GM18909 (cell line): ENCODE measurements around the gene MPZL2.
"Not testable (repeated sequence)": the region's sequence is repeated elsewhere in the genome, so short reads cannot be mapped to it uniquely, and the experiment has no call there.

Experiments used
- ATAC-seq: cut with Tn5 transposase; IDR thresholded peaks from one replicate; pipeline ENCODE4 v1.9.1; 2021; ENCODE audit warnings: mild to moderate bottlenecking; ENCODE audit not compliant: unreplicated experiment, poor library complexity

MPZL2 gene

DNA sequence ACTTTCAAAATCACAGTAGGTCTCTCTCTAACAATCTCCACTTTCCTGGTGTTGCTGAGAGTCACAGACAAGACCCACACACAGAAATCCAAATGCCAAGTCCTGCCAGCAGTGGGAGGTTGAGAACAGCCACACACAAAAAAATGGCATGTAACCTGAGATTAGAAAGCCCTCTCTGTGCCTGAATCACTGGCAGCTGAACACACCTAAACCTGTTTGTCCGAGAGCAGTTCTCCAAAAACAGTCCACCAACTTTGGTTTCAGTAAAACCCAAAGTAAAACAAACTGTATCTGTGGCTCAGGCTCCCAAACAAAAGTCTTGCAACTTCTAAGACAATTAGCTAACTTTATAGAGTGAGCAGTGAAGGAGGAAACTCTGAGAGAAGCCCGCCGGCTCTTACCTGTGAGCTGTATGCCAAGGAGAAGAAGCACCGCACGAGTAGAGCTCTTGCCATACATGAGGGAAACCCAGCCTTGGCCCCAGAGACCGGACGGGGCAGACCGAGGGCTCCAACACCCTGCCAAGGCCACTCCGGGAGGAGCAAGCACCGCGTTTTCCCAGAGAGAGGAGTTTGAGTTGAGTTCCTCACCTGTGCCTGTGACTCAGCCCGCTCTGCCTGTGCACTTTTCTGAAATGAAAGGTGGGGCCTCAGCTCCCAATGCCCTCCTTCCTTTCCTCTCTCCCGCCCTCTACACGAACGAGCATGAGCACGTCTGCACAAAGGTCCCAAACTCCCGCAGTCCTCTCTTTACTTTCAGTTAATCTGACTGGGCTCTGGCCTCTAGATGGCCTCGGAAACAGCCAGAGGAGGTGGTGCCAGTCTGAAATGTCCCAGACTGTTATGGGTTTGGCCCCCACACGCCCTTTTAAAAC, at the start of gene MPZL2:
TSS of gene MPZL2 (minus strand) at position 603 of the 874 bp plus-strand sequence. CDS start at position 459, 144 bp downstream.
- ATAC-seq: no peak

DNA sequence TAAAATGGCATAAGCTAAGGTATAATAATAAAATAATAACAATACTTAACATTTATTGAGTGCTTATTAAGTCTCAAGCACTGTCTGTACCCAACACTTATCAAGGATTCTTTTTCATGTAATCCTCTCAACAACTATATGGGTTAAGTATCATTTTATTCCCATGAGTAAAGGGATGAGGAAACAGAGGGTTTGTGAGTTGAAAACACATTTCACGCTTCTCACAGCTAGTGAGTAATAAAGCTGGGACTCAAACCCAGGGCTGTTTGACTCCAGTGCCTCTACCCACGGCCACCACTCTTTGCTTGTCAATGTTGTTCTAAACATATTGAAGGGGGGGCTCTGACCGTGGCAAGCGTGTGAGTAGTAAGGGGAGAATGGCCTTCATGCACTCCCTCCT, 49.1 kb upstream of the MPZL2 start:
- no peak for ATAC-seq

DNA sequence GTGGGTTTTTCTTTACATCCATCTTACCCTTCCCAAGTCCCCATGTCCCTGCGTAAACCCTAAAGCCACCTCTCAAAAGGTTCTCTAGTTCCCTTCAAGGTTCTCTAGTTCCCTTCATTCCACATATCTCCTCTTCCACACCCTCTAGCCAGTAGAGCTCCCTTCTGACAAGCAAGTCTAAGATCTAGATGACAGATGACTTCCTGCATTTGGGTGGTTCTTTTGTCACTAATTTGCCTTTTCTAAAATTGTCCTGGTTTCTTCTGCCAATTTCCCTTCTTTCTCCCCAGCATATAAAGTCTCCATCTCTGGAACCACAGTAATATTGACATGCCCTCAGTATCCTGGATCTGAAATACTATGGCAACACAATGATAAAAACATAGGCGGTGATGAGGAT, 48.2 kb upstream of the MPZL2 start:
- no peak for ATAC-seq

DNA sequence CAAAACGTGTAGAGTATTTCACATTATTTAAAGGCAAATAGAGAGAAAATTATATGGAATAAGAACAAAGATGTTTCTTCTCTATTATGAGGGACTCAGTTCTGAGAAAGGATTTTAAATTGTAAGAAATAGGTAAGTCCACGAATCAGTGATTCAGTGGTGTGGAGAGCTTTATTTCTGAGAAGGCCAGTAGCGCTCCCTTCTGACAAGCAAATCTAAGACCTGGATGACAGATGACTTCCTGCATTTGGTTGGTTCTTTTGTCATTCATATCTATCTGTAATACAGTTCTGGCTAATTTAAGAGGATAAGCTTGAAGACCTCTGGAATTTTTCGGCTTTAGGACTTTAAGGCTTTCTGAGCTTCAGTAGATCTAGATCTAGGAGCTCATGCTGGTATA, 47.4 kb upstream of the MPZL2 start:
- no peak for ATAC-seq

DNA sequence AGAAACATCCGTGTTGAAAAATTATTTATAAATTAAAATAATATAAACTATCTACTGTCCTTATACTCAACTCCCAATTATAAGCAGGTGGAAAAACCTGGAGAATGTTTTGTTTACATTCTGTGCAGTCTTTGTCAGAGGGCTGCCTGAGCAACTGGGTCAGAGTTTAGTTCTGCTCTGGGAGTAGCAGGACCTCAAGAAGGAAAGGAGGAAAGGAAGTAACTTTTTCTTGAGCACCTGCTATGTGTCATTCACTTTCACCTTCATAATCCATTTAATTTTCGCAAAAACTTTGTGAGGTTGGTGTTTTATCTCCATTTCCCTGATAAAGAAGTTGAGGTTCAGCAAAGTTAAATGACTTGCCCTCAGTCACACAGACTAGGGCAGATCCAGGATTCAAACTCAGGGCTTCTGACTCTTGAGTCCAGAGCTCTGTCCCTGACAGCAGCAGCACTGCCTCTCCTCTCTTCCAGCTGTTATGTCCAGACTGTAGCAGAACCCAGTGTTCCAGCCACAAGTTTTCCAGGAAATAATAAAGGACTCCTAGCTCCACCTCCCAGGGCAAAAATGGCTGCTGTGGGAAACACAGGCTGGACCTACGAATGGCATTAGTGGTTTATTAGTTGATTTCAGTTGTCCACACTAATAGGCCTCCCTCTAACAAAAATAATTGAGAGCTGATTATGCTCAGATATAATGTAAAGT, 46.8 kb upstream of the MPZL2 start:
- no peak for ATAC-seq

DNA sequence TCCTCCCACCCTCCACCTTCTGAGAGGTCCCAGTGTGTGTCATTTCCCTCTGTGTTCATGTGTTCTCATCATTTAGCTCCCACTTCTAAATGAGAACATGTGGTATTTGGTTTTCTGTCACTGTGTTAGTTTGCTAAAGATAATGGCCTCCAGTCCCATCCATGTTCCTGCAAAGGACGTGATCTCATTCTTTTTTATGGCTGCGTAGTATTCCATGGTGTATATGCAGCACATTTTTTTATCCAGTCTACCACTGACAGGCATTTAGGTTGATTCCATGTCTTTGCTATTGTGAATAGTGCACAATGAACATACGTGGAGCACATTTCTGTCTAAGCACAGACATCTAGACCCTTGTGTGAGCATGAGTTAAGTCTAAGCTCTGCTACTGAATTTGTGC, 46.2 kb upstream of the MPZL2 start:
- no peak for ATAC-seq

DNA sequence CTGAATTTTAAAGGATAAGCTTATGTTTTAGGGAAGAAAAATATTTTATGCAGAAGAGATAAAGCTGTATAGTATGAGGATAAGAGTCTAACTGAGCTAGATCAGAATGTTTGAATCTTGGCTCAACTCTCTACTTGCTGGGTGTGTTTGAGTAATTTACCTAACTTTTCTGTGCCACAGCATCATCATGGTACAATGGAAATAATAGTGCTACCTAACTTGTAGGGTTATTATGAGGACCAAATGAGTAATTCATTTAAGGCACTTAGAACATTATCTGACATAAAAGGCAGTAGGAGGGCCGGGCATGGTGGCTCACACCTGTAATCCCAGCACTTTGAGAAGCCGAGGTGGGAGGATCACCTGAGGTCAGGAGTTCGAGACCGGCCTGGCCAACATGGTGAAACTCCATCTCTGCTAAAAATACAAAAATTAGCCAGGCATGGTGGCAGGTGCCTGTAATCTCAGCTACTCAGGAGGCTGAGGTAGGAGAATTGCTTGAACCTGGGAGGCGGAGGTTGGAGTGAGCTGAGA, 45.0 kb upstream of the MPZL2 start:
- not testable (repeated sequence) for ATAC-seq

DNA sequence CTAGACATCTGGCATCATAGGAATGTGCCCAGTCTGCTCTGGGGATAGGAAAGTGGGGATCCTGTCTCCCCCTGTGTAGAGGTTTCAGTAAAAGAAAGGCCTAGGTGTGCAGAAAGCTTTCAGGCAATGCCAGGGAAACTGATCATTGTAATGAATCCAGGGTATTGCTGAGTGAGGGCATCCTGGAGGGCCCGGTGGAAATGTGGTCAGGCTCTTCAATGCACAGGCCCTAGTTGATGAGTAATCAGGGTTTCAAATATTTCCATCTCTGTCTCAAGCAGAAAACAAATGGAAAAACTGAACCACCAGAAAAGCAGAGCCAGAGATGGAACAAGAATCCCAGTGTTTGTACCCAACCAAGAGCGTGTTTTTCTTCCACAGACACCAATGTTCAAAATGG, 42.5 kb upstream of the MPZL2 start:
- ATAC-seq: no peak

DNA sequence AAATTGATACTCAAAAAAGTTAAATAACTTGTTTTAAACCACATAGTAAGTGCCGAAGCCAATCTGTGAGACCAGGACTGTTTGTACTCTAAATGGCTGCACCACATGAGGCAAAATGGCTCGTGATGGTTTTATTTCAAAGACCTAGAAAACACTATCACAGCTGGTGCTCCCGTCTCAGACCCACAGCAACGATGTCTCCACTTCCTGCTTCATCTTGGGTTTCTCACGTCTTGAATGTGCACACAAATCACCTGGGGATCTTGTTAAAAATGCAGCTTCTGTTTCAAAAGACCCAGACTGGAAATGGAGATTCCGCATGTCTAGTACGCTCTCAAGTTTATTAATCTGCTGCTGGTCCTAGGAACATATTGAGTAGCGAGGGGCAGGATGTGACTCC, 41.6 kb upstream of the MPZL2 start:
- ATAC-seq: no peak

DNA sequence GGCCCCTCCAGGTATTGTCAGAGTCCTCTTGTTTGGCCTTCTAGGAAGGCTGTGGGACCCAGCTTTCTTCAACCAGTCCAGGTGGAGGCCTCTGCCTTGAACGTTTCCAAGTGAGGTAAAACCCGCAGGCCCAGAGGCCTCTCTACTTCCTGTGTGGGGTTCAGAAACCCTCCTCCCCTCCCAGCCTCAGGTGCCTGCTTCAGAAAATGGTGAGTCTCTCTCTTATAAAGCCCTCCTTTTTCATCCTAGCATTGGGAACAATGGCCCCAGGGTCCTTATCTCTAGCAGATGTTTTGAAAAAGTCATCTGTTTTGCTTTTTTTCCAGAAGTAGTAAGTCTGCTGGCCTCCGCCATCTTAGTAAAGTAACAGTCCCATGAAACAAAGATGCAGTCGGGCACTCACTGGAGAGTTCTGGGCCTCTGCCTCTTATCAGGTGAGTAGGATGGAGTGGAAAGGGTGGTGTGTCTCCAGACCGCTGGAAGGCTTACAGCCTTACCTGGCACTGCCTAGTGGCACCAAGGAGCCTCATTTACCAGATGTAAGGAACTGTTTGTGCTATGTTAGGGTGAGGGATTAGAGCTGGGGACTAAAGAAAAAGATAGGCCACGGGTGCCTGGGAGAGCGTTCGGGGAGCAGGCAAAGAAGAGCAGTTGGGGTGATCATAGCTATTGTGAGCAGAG, 40.6 kb upstream of the MPZL2 start, which contains the start of gene CD3E:
TSS of gene CD3E (plus strand) at position 163 of the 681 bp plus-strand sequence. CDS start at position 386, 223 bp downstream.
- no peak for ATAC-seq

DNA sequence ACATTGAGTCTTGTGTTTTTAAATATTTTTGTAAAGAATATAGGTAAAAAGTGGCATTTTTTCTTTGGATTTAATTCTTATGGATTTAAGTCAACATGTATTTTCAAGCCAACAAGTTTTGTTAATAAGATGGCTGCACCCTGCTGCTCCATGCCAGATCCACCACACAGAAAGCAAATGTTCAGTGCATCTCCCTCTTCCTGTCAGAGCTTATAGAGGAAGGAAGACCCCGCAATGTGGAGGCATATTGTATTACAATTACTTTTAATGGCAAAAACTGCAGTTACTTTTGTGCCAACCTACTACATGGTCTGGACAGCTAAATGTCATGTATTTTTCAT, 40.1 kb upstream of the MPZL2 start:
- ATAC-seq: no peak

DNA sequence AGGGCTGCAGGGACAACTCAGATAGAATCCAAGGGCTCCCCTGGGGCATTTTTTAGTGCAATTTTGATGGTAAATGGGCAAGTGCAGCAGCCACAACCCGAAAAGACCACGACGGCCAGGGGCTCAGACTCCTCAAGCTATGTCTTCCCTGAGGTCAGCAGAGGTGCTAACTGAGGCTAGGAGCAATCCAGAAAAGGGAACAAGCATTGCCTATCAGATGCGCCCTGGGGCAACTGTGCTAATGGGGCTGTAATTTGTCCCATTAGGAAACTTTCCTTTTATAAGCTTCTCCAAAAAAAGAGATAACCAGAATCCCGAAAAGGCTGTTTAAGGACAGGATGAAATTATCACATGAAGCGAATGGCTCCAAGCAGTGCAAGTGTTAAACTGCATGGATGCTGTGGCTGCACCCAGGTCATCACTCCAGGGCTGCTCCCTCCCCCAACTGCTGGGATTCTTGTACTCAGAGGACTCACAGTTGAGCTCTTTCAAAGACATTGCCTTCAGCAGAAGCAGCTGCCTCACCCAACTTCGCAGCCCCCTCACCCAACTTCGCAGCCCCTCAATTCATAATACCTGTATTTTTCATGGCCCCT, 37.6 kb upstream of the MPZL2 start:
- ATAC-seq: no peak

DNA sequence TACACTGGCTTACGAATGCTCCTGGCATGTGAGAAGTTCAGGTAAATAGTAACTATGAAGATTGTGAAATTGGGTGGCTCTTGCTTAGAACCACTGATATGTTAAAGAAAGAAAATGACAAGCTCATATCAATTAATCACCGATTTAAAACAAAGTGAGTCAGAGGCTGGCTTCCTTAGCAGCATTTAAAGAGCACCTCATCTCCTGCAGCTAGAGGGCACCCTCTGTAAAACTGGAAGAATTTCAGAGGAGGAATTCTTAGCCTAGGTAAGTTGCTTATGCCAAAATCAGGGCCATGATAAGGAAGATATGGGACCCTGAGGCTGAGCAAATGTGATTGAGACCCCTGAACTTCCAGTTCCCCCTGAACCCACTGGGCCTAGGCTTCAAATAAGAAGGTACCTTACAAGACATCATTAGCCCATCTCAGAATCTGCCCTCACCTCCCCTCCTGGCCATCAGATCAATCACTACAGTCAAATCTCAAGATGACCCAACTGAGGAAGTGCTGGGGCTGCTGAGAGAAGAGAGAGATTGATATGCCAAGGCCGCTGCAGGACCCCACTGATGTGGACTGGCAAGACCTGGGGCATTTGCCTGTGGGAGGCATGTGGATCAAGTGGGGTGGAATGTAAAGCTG, 31.8 kb upstream of the MPZL2 start:
- ATAC-seq: no peak

DNA sequence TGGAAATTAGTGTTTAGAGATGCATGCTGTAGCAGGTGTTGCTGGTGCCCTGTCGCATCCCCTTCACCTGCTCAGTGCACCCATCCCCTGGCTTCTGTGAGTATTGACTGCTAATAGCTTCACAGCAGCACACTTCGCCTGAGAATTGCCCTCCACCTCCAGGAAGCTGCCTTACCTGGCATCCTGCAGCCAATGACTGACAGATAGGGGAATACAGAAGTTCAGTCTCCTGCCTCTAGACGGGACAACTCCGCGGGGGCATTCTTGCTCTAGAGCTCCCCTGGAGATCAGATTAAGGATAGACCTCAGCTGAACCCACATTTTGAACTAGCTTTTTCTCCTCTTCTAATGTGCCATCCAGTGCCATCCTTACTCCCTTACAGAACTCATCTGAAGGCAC, 31.1 kb upstream of the MPZL2 start:
- no peak for ATAC-seq

DNA sequence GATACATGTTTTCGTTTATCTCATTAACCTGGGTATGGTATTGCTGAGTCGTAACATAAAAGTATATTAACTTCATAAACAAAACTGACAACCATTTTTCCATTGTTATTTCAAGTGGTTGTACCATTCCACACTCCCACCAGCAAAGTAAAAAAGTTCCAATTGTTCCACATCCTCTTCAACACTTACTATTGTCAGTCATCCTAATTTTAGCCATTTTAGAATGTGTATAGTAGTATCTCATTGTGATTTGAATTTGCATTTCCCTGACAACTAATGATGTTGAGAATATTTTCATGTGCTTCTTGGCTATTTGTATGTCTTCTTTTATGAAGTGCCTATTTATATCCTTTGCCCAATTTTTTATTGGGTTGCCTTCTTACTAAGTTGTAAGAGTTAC, 30.0 kb upstream of the MPZL2 start:
- ATAC-seq: no peak

DNA sequence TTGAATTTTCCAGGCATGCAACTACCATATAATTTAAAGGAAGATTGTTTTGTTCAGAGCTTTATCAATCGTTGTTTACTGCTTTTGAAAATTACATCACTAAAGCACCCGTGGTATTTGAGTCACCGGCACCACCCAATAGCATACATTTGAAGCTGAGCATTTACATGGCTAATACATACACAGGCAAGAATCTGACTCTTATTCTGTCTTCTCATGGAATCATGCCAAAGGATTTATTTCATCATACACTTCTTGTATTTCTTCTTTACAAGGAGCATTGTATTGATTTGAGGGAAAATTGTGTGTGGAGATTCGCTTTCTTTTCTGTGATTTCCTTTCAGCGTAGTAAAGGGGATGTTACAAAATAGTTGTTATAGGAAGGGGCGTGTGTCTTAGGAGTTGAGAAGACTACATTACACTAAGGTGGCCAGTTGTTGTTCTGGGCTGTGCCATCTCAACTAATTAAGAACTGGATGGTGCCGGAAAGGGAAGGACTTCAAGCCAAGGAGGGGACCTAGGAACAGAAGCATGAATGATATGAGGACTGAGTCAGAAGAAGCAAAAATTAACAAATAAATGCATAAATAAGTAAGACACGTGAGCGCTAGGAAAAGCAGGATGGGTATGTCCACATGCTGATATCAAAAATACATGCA, 27.5 kb upstream of the MPZL2 start:
- ATAC-seq: no peak

DNA sequence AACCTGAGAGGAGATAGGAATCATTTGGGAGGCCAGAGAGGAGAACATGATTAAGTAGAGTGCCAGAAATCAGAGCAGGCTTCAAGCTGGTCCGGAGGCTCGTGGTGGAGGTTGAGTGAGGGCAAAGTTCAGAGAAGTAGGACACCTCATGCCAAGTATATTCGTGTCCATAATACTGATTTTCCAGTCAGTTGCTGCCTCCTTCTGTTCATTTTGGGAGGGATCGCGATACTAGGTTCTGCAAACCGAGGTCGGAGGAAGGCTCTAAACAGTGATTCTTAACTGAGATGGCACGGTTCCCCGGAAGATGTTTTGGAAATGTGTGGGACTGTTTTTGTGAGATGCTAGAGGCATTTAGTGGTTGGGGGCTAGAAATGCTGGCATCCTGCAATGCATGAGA, 26.8 kb upstream of the MPZL2 start:
- no peak for ATAC-seq

DNA sequence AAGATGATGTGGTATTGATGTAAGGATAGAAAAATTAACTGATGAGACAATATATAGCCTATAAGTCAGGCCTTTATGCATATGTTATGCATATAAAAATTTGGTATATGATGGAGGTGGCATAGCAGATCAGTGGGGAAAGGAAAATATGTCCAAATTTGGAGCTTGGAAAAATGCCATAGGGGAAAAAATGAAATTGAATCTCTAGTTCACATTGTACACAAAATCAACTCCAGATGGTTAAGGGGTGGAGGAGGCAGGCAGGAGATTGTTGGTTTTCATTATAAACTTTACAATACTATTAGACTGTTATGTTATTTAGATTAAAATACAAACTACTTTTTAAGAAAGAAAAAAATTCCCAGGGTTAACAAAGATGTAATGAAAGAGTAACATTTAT, 25.3 kb upstream of the MPZL2 start:
- ATAC-seq: no peak

DNA sequence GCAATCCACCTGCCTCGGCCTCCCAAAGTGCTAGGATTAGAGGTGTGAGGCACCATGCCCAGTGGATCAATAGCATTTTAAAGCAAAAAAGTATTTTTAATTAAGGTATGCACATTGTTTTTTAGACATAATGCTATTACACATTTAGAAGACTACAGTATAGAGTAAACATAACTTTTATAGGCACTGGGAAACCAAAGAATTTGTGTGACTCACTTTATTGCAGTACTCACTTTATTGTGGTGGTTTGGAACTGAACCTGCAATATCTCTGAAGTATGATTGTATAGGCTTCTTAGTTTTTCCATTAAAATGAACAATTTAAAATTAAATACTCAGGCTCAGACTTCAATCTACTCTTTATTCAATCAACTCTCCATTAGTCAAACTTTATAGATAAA, 22.9 kb upstream of the MPZL2 start:
- ATAC-seq: no peak

DNA sequence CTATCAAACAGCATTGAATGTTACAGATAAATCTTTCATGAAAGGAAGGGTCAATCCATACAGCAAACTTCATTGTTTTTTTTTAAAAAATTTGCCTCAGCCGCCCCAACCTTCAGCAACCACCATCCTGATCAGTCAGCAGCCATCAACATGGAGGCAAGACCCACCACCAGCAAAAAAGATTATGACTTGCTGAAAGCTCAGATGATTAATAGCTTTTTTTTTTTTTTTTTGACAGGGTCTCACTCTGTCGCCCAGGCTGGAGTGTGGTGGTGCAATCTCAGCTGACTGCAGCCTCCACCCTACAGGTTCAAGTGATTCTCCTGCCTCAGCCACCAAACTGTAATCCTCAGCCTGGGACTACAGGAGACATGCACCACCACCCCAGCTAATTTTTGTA, 22.4 kb upstream of the MPZL2 start:
- ATAC-seq: no peak
